OCI-LY7 (cell line): Measurements from ENCODE around the gene USH1G. TPM values are rescaled to one million over a fixed set of nuclear protein-coding genes. Genes with fewer than 3 reads are reported as not detected.

Source experiments
- BruUV-seq: library from RNA; stranded (reverse); fragments of 400-500 nt; replicated peaks from 2 replicates; lab custom pipeline; 2021; lab: Mats Ljungman, UMichigan
- CTCF ChIA-PET: fragments of 300-600 bp; sonication (Branson Sonifier 250); formaldehyde crosslinking; loops from one replicate; lab custom pipeline; 2022; ENCODE audit warnings: antibody characterized with exemption; ENCODE audit not compliant: unreplicated experiment; lab: Charles Lee
- POLR2A ChIA-PET: fragments of 300-600 bp; sonication (Branson Sonifier 250); formaldehyde crosslinking; loops from one replicate; lab custom pipeline; 2022; ENCODE audit warnings: antibody characterized with exemption; lab: Charles Lee
- DNase-seq: peaks from one replicate; pipeline ENCODE4 v3.0.0-alpha.2; 2015; ENCODE audit warnings: low spot score
- H2AFZ ChIP-seq: fragments of 200-600 bp; sonication (generic), shearing (Covaris generic); 2 replicates; pipeline ENCODE4 v1.6.1; 2014; ENCODE audit warnings: mild to moderate bottlenecking, antibody characterized with exemption, low read length, moderate library complexity
- H3K27ac ChIP-seq: fragments of 200-600 bp; sonication (generic); 2 replicates; pipeline ENCODE4 v1.5.1; 2014; ENCODE audit warnings: mixed run types, low read depth, mild to moderate bottlenecking, moderate library complexity, low read length, inconsistent platforms; ENCODE audit not compliant: poor library complexity, severe bottlenecking
- H3K36me3 ChIP-seq: fragments of 200-600 bp; sonication (generic); 2 replicates; pipeline ENCODE4 v1.6.1; 2014; ENCODE audit warnings: mild to moderate bottlenecking, antibody characterized with exemption, low read length, moderate library complexity, mixed read lengths; ENCODE audit not compliant: insufficient read depth
- H3K4me1 ChIP-seq: fragments of 200-600 bp; sonication (generic); 2 replicates; pipeline ENCODE4 v1.5.1; 2014; ENCODE audit warnings: mild to moderate bottlenecking, low read length; ENCODE audit not compliant: insufficient read depth, poor library complexity, severe bottlenecking
- H3K4me2 ChIP-seq: fragments of 200-600 bp; sonication (generic); 2 replicates; pipeline ENCODE4 v1.6.1; 2014; ENCODE audit warnings: mild to moderate bottlenecking, low read length
- H3K4me3 ChIP-seq: fragments of 200-600 bp; sonication (generic); 2 replicates; pipeline ENCODE4 v1.5.1; 2014; ENCODE audit warnings: mild to moderate bottlenecking, low read depth, low read length; ENCODE audit not compliant: poor library complexity, severe bottlenecking
- H3K79me2 ChIP-seq: fragments of 200-600 bp; sonication (generic); 2 replicates; pipeline ENCODE4 v1.6.1; 2016; ENCODE audit warnings: low read depth, mild to moderate bottlenecking, low read length, moderate library complexity, mixed read lengths; ENCODE audit not compliant: insufficient read depth
- H3K9me2 ChIP-seq: fragments of 200-600 bp; sonication (generic); 2 replicates; pipeline ENCODE4 v1.6.1; 2016; ENCODE audit warnings: mild to moderate bottlenecking, low read length, mixed read lengths; ENCODE audit not compliant: insufficient read depth
- H3K9me3 ChIP-seq: fragments of 200-600 bp; sonication (generic); 2 replicates; pipeline ENCODE4 v1.6.1; 2014; ENCODE audit warnings: mild to moderate bottlenecking, mixed run types, low read length, mixed read lengths
- H4K20me1 ChIP-seq: fragments of 200-600 bp; sonication (generic); 2 replicates; pipeline ENCODE4 v1.6.1; 2014; ENCODE audit warnings: mild to moderate bottlenecking, antibody characterized with exemption, low read length, moderate library complexity, mixed read lengths; ENCODE audit not compliant: insufficient read depth
- CTCF ChIP-seq: fragments of 200-600 bp; sonication (generic); conservative IDR thresholded peaks from 2 replicates; pipeline ENCODE4 v1.5.1; 2014; ENCODE audit warnings: mild to moderate bottlenecking, antibody characterized with exemption, low read length, moderate library complexity, mixed read lengths
- EZH2phosphoT487 ChIP-seq: fragments of 200-600 bp; sonication (generic); IDR thresholded peaks from 2 replicates; pipeline ENCODE4 v1.6.1; 2018; ENCODE audit warnings: low read depth, borderline replicate concordance, mild to moderate bottlenecking, mixed run types, antibody characterized with exemption, low read length, moderate library complexity, mixed read lengths
- intact Hi-C: fragments of 100-400 bp; cut with micrococcal nuclease; formaldehyde crosslinking; loops from one replicate; pipeline ENCODE4 v1.10.0; 2022; ENCODE audit not compliant: unreplicated experiment
- total RNA-seq, 2 experiments: library from RNA; depleted of rRNA in 1 of 2; stranded (reverse); fragments of >200 nt in 1 of 2; shearing (Covaris generic) in 1 of 2; gene quantifications; 2 replicates each; pipeline ENCODE4 v1.2.3, GENCODE V29; 2014 to 2022

The USH1G gene
- total RNA-seq, 2 experiments from 2014 or later, result not detected

- ChIA-PET POLR2A (interaction anchor here (0.7 to 2.5 kb wide), 8 partner anchors 9 to 184 kb away, joined by 3 to 9 read pairs (median 4); no protein-coding TSS in a partner anchor), CTCF (interaction anchor here (0.6 kb wide), 1 partner anchor 86 kb away, joined by 4 read pairs; no protein-coding TSS in a partner anchor)
- H4K20me1 ChIP-seq, result no peaks in the 10 kb centered on the region
- peak overlapping the region; percentile 69; the same call in 1 of the 2 replicates for H2AFZ ChIP-seq
- H3K27ac ChIP-seq, result no peak overlapping the region
- intact Hi-C loops, result no loop called here
- no peaks in the 10 kb centered on the region for H3K79me2 ChIP-seq
- H3K4me2 ChIP-seq, result peak overlapping the region; percentile 93
- no peak for TF ChIP-seq EZH2phosphoT487
- no peak for TF ChIP-seq CTCF
- no TSS peak for BruUV-seq
- DNase-seq, result no peak
- H3K9me3 ChIP-seq, result no peaks in the 10 kb centered on the region
- H3K4me1 ChIP-seq, result peaks cover 24% of the 10 kb centered on the region
- H3K9me2 ChIP-seq, result no peaks in the 10 kb centered on the region
- H3K36me3 ChIP-seq, result no peaks in the 10 kb centered on the region
- no peak overlapping the region for H3K4me3 ChIP-seq
Measured at GRCh38 chr17:74874615-74875037, 48.4 kb downstream of the USH1G start.

GRCh38 chr17:74873874-74874614 lies 49.0 kb downstream of the USH1G start:
- CTCF ChIA-PET, result interaction anchor here (1.0 to 1.5 kb wide), 2 partner anchors 12 to 77 kb away, joined by 3 to 7 read pairs; no protein-coding TSS in a partner anchor
- Histone ChIP-seq H3K4me2 (peak overlapping the region; percentile 93), H3K79me2 (no peaks in the 10 kb centered on the region), H2AFZ (peak overlapping the region; percentile 69; the same call in 1 of the 2 replicates), H3K4me3 (peak overlapping the region; percentile 78), H3K9me3 (no peaks in the 10 kb centered on the region), H3K36me3 (no peaks in the 10 kb centered on the region), H4K20me1 (no peaks in the 10 kb centered on the region), H3K4me1 (peaks cover 24% of the 10 kb centered on the region), H3K27ac (peak overlapping the region; percentile 53), H3K9me2 (no peaks in the 10 kb centered on the region)
- BruUV-seq, result no TSS peak
- TF ChIP-seq CTCF (no peak), EZH2phosphoT487 (no peak)
- POLR2A ChIA-PET, result interaction anchor here (0.7 to 2.5 kb wide), 13 partner anchors 9 to 653 kb away, joined by 3 to 14 read pairs (median 4); partner anchors contain the start of genes MRPL58 and RAB37
- DNase-seq, result peak; percentile 27
- intact Hi-C loops, result loop anchor here (1.0 kb wide), 1 partner anchor 42 kb away; no protein-coding TSS in a partner anchor
